ENCODE results near the gene TESK2. TPM values are rescaled to one million over a fixed set of nuclear protein-coding genes. Genes with fewer than 3 reads are reported as not detected.
A peak's percentile ranks its signal among the peaks of the same experiment; 100 is the strongest.

The TESK2 gene
- total and polyA plus RNA-seq, 2 of the 13 experiments (the other 11 are each of a cell fraction or from before 2014, with no cell fraction given) = 5.5 to 9.6 TPM

DNA sequence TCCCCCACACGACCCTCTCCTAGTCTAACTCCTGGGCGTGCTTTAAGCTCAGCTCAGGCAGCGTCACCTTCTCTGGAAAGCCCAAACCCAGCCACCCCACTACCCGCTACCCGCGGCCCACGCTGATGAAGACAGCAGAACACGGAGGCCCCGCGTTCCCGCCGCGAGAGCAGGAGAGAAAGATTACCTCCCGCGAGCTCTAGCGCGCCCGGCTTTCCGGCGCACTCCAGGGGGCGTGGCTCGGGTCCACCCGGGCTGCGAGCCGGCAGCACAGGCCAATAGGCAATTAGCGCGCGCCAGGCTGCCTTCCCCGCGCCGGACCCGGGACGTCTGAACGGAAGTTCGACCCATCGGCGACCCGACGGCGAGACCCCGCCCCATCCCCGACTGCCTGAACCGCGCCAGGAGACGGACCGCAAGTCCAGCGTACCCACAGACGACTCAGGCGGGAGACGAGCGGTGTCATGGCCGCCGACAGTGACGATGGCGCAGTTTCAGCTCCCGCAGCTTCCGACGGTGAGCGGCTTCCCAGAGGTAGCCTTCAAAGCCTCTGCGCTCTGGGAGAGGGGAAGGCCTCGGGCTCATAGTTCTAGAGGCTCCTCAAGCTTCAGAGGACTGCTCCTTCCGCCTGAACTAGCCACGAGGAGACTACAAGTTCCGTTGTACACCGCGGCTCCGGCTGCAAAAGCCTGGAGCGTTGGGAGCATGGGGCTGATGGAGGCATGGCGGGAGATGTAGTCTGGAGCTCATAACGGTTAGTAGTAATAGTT lies 151.0 kb downstream of the TESK2 start, which contains the start of the genes MUTYH and TOE1 (continued):
- TF ChIP-seq ZFP36L2 (CRISPR knock-in tag; IDR thresholded peaks at IDR 0.05) (no peak), MTA1 (CRISPR knock-in tag; IDR thresholded peaks at IDR 0.05; ENCODE audit: borderline replicate concordance) (peak; percentile 82; the same call in 1 of the 2 replicates), KDM3A (CRISPR knock-in tag; IDR thresholded peaks at IDR 0.05; ENCODE audit: low read depth) (no peak; the same call in 1 of the 2 replicates), ZNF292 (CRISPR knock-in tag; IDR thresholded peaks at IDR 0.05; ENCODE audit: borderline replicate concordance, low read depth) (peak; percentile 67; the same call in 1 of the 2 replicates), RXRA (CRISPR knock-in tag; IDR thresholded peaks at IDR 0.05) (peak; percentile 89), TIGD3 (CRISPR knock-in tag; IDR thresholded peaks at IDR 0.05; ENCODE audit: borderline replicate concordance) (peak; percentile 84; the same call in 1 of the 2 replicates), ZSCAN31 (CRISPR knock-in tag; IDR thresholded peaks at IDR 0.05; ENCODE audit: low read depth) (peak; percentile 95), MIXL1 (CRISPR knock-in tag; IDR thresholded peaks at IDR 0.05) (peak; percentile 49; the same call in 1 of the 2 replicates), ZFP41 (CRISPR knock-in tag; IDR thresholded peaks at IDR 0.05; ENCODE audit: borderline replicate concordance) (no peak; the same call in 1 of the 2 replicates), ZNF792 (CRISPR knock-in tag; IDR thresholded peaks at IDR 0.05) (no peak; the same call in 1 of the 2 replicates), ATF4 (CRISPR knock-in tag; IDR thresholded peaks at IDR 0.05) (no peak; a peak in 1 of 4 replicates), NFRKB (IDR thresholded peaks at IDR 0.05) (peak; percentile 80), HMGA1 (CRISPR knock-in tag; conservative IDR thresholded peaks at IDR 0.05) (no peak), SIN3A (IDR thresholded peaks at IDR 0.05; ENCODE audit: borderline replicate concordance, low read depth, low read length) (peak; percentile 73), HNRNPK (IDR thresholded peaks at IDR 0.05; ENCODE audit: low read depth, low read length, poor library complexity, severe bottlenecking) (no peak), CHD4 (IDR thresholded peaks at IDR 0.05; ENCODE audit: borderline replicate concordance, low read length) (no peak), NR0B2 (CRISPR knock-in tag; IDR thresholded peaks at IDR 0.05) (no peak; the same call in 1 of the 2 replicates), ZNF17 (CRISPR knock-in tag; IDR thresholded peaks at IDR 0.05) (no peak), KDM2A (CRISPR knock-in tag; IDR thresholded peaks at IDR 0.05; ENCODE audit: borderline replicate concordance, low read depth) (peak; percentile 88), ZNF136 (CRISPR knock-in tag; IDR thresholded peaks at IDR 0.05; ENCODE audit: low read depth) (peak; percentile 75; the same call in 1 of the 2 replicates), TFE3 (CRISPR knock-in tag; IDR thresholded peaks at IDR 0.05) (no peak; the same call in 1 of the 2 replicates), ZUFSP (CRISPR knock-in tag; IDR thresholded peaks at IDR 0.05; ENCODE audit: borderline replicate concordance) (no peak), SPEN (CRISPR knock-in tag; IDR thresholded peaks at IDR 0.05; ENCODE audit: low read depth) (no peak; the same call in none of the 2 replicates), NFE2L2 (IDR thresholded peaks at IDR 0.05; ENCODE audit: low read length) (no peak), ZBTB21 (CRISPR knock-in tag; IDR thresholded peaks at IDR 0.05) (no peak)
